Adrenal gland (tissue), 12 donors: Measurements from ENCODE around the gene DXO. TPM values are rescaled to one million over a fixed set of nuclear protein-coding genes. Genes with fewer than 3 reads are reported as not detected.

ENCODE experiments used
- DNase-seq, 7 donors: peaks; one replicate each; pipeline ENCODE4 v3.0.0-alpha.2; 2019 to 2020
- H3K27ac ChIP-seq, 5 donors: fragments of 200-600 bp; sonication (generic) in 4 of 5; 1 replicate in 3 of 5; 2 replicates in 2 of 5; pipeline versions ENCODE4 v1.5.1 to v1.8.0; 2016 to 2020; ENCODE audit warnings: mild to moderate bottlenecking in 1 of 5
- H3K27me3 ChIP-seq: fragments of 200-600 bp; 2 replicates; pipeline ENCODE4 v1.8.0; 2021
- H3K36me3 ChIP-seq, 2 donors: fragments of 200-600 bp; replicated peaks in 1 of 2; 1 replicate in 1 of 2; 2 replicates in 1 of 2; pipeline versions ENCODE4 v1.5.1 to v1.8.0; 2018 to 2022
- H3K4me1 ChIP-seq, 2 donors: fragments of 200-600 bp; replicated peaks in 1 of 2; 1 replicate in 1 of 2; 2 replicates in 1 of 2; pipeline versions ENCODE4 v1.5.1 to v1.8.0; 2018 to 2021
- H3K4me3 ChIP-seq, 4 donors: fragments of 200-600 bp; sonication (generic) in 3 of 4; one replicate each; pipeline ENCODE4 v1.5.1; 2016 to 2018
- H3K9me3 ChIP-seq, 3 donors: fragments of 200-600 bp; sonication (generic) in 1 of 3; replicated peaks in 1 of 3; 1 replicate in 2 of 3; 2 replicates in 1 of 3; pipeline versions ENCODE4 v1.5.1 to v1.8.0; 2016 to 2021
- POLR2A ChIP-seq, 2 donors: fragments of 450-650 bp; IDR thresholded peaks; one replicate each; pipeline ENCODE4 v1.6.1; 2017; ENCODE audit warnings: antibody characterized with exemption in 2 of 2, mild to moderate bottlenecking in 2 of 2, moderate library complexity in 1 of 2
- WGBS, 4 donors: extraction: QIAGEN DNeasy Blood & Tissue Kit in 2 of 4; methylation state at CpG; one replicate each; pipeline versions ENCODE4 v1.1.5 to v1.1.7; 2013 to 2017; 5-methylcytosine and 5-hydroxymethylcytosine counted together
- intact Hi-C, 2 donors: fragments of 100-400 bp; cut with DNase I; formaldehyde crosslinking; loops; one replicate each; pipeline versions ENCODE4 v1.14.1 to v1.15.0; 2022 to 2023
- polyA plus RNA-seq, 3 donors: library from polyadenylated mRNA; stranded (reverse); fragments of 200-250 nt in 2 of 3; fragments of 350-450 nt in 1 of 3; fragmentation: Illumina TruSeq in 1 of 3; extraction: RNeasy Lipid Tissue Mini Kit (QIAGEN cat#74804) in 1 of 3; gene quantifications; one replicate each; pipeline ENCODE4 v1.2.3, GENCODE V29; 2013 to 2014
- total RNA-seq, 9 donors: library from RNA; depleted of rRNA in 4 of 9; stranded (reverse); fragments of >200 nt in 4 of 9; fragments of 120-200 nt in 1 of 9; fragmentation: NEBNext Ultra II Directional in 1 of 9; extraction: Animal tissue kit (Norgen Biotek cat#: 25700) in 1 of 9; gene quantifications; one replicate each; pipeline versions ENCODE4 v1.1.0 to v1.2.4, GENCODE V29; 2013 to 2023
- TF ChIP-seq, protein P1 (sequence below), 6 experiments: fragments of 450-650 bp in 4 of 6; fragments of 200-600 bp in 2 of 6; sonication (generic) in 1 of 6; IDR thresholded peaks; 1 replicate in 5 of 6; 2 replicates in 1 of 6; pipeline versions ENCODE4 v1.5.1 to v1.8.0; 2016 to 2021; ENCODE audit warnings: antibody characterized with exemption in 6 of 6, mild to moderate bottlenecking in 2 of 6, moderate library complexity in 1 of 6
- donor health status: healthy with polysubstance abuse.
- donor health status: Bipolar disorder and iron deficiency.
- donor health status: DM: yes; HTN: yes; CAD: no.
- donor health status: DM: no; HTN: no; CAD: no.
- donor health status: DM: no; HTN: no; CAD: no.
- donor health status: DM: yes; HTN: yes; CAD: no.

DXO gene
- total and polyA plus RNA-seq, 12 donors, result 19.9 to 102 (median 45.0) TPM

DNA sequence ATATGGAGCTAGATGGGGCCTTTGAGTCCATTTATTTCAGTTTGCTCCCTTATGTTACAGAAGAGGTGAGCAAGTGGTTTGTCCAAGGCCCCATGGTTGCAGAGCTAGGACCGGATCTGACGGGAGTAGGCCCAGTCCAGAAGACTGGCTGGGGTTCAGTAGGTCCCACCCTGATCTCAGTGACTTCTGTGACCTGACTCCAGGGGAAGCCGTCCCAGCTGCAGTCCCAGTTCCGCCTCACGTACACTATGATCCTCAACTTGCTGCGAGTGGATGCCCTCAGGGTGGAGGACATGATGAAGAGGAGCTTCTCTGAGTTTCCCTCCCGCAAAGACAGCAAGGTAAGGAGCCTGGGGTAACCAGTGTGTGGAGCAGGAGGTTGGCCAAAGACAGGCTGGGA is 5.4 kb downstream of the DXO start:
- 78 to 94% (median 87%) methylated on average over 6 to 7 of the region's 7 CpGs for WGBS, 4 donors
- Histone ChIP-seq H3K4me3 (no peak overlapping the region), H3K27me3 (no peaks in the 10 kb centered on the region), H3K36me3 (peaks cover 0 to 88% of the 10 kb centered on the region in 2 donors), H3K4me1 (peaks cover 9 to 17% of the 10 kb centered on the region in 2 donors), H3K9me3 (no peaks in the 10 kb centered on the region), H3K27ac (no peak overlapping the region)
- intact Hi-C loops, result no loop called here
- DNase-seq, result no peak
- TF ChIP-seq, protein P1, sequence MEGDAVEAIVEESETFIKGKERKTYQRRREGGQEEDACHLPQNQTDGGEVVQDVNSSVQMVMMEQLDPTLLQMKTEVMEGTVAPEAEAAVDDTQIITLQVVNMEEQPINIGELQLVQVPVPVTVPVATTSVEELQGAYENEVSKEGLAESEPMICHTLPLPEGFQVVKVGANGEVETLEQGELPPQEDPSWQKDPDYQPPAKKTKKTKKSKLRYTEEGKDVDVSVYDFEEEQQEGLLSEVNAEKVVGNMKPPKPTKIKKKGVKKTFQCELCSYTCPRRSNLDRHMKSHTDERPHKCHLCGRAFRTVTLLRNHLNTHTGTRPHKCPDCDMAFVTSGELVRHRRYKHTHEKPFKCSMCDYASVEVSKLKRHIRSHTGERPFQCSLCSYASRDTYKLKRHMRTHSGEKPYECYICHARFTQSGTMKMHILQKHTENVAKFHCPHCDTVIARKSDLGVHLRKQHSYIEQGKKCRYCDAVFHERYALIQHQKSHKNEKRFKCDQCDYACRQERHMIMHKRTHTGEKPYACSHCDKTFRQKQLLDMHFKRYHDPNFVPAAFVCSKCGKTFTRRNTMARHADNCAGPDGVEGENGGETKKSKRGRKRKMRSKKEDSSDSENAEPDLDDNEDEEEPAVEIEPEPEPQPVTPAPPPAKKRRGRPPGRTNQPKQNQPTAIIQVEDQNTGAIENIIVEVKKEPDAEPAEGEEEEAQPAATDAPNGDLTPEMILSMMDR (IDR thresholded peaks at IDR 0.05), result no peak
- no peak for TF ChIP-seq POLR2A (IDR thresholded peaks at IDR 0.05)

DNA sequence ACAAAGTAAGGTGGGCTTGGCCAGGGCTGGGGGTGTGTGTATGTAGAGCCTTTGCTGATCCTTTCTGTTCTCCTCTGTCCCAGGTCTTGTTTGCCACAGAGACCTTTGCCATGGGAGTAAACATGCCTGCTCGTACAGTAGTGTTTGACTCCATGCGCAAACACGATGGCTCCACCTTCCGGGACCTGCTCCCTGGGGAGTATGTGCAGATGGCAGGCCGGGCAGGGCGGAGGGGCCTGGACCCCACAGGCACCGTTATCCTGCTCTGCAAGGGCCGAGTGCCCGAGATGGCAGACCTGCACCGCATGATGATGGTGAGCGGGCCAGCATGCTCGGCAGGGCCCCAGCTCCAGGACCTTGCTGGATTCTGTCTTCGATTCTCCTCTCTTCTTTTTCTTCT is 6.2 kb downstream of the DXO start:
- WGBS, 4 donors, result 87 to 95% (median 92%) methylated on average over 13 of the region's 13 CpGs
- intact Hi-C loops, result no loop called here
- no peaks in the 10 kb centered on the region for H3K27me3 ChIP-seq
- no peak for DNase-seq
- peaks cover under 1 to 9% of the 10 kb centered on the region in 2 donors for H3K4me1 ChIP-seq
- no peaks in the 10 kb centered on the region for H3K9me3 ChIP-seq
- H3K27ac ChIP-seq, result no peak overlapping the region
- TF ChIP-seq, protein P1 (IDR thresholded peaks at IDR 0.05), result no peak
- TF ChIP-seq POLR2A (IDR thresholded peaks at IDR 0.05), result no peak
- H3K36me3 ChIP-seq, result peaks cover 0 to 96% of the 10 kb centered on the region in 2 donors
- H3K4me3 ChIP-seq, result no peak overlapping the region

- Histone ChIP-seq H3K36me3 (peaks cover 0 to 87% of the 10 kb centered on the region in 2 donors), H3K4me1 (peaks cover 6 to 11% of the 10 kb centered on the region in 2 donors), H3K9me3 (no peaks in the 10 kb centered on the region), H3K27ac (no peak overlapping the region), H3K27me3 (no peaks in the 10 kb centered on the region), H3K4me3 (no peak overlapping the region)
- WGBS, 4 donors, result 91 to 96% (median 94%) methylated on average over 19 of the region's 19 CpGs
- TF ChIP-seq POLR2A (IDR thresholded peaks at IDR 0.05), result no peak
- TF ChIP-seq, protein P1 (IDR thresholded peaks at IDR 0.05), result no peak
- DNase-seq, result no peak
- intact Hi-C loops, result no loop called here
Measured at GRCh38 chr6:31963921-31964320, 8.0 kb downstream of the DXO start.

DNA sequence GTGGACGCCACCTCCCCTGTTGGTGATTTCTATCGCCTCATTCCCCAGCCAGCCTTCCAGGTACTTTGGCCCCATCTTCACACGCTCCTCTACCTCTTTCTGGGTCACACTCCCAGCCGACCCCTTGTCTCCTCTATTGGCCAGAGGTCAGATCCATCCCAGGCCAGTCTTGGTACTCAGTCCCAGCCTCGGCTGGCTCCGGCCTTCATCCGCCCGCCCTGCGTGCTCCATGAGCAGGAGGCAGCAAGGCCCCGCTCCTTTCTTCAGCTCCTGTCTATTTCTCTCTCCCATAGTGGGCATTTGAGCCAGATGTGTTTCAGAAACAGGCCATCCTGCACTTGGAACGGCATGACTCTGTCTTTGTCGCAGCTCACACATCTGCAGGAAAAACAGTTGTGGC is 10.3 kb downstream of the DXO start:
- Histone ChIP-seq H3K4me1 (peaks cover 12 to 22% of the 10 kb centered on the region in 2 donors), H3K27me3 (no peaks in the 10 kb centered on the region), H3K36me3 (peaks cover 0 to 71% of the 10 kb centered on the region in 2 donors), H3K9me3 (no peaks in the 10 kb centered on the region), H3K27ac (no peak overlapping the region), H3K4me3 (no peak overlapping the region)
- TF ChIP-seq, protein P1 (IDR thresholded peaks at IDR 0.05), result no peak
- WGBS, 4 donors, result 91 to 95% (median 94%) methylated on average over 12 of the region's 12 CpGs
- intact Hi-C loops, result no loop called here
- no peak for DNase-seq
